ENCODE data around the gene EGFLAM.
"Not testable (repeated sequence)": the region's sequence is repeated elsewhere in the genome, so short reads cannot be mapped to it uniquely, and the experiment has no call there.

Gene EGFLAM

DNA sequence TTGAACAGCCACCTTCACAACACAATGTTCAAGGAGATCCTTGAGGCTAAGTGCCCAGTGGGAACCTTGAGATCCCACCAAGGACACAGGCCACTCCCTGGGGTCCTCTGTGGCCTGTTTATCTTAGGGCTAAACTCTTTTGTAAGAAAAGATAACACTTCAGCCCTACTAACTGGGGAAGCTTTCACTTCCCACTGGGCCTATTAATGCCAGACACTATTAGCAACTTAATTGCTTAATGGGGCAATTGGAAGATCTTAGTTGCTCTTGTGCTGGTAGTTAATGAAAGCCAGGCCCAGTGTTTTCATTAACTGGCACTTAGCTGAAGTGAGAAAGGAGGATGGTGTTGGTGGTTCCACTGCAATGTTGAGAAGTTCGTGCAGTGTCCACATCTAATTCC, 117.1 kb downstream of the EGFLAM start:
- DNase-seq (ENCODE audit: low read depth in 2 of 2): no peak

- DNase-seq (ENCODE audit: low read depth in 2 of 2): no peak
Measured at GRCh38 chr5:38376404-38376803, 118.0 kb downstream of the EGFLAM start.

GRCh38 chr5:38378579-38378978, 120.2 kb downstream of the EGFLAM start:
- no peak for DNase-seq (ENCODE audit: low read depth in 2 of 2)

- DNase-seq (ENCODE audit: low read depth in 2 of 2): no peak
Measured at GRCh38 chr5:38379350-38379937, 121.1 kb downstream of the EGFLAM start.

GRCh38 chr5:38380537-38380936, 122.2 kb downstream of the EGFLAM start:
- no peak for DNase-seq (ENCODE audit: low read depth in 2 of 2)

- no peak for DNase-seq (ENCODE audit: low read depth in 2 of 2)
Measured at GRCh38 chr5:38381361-38381760, 123.0 kb downstream of the EGFLAM start.

- peak in 1 of 2 donors; percentile 2 for DNase-seq (ENCODE audit: low read depth in 2 of 2)
Measured at GRCh38 chr5:38382898-38383297, 124.5 kb downstream of the EGFLAM start.

- no peak for DNase-seq (ENCODE audit: low read depth in 2 of 2)
Measured at GRCh38 chr5:38383701-38384100, 125.3 kb downstream of the EGFLAM start.

DNA sequence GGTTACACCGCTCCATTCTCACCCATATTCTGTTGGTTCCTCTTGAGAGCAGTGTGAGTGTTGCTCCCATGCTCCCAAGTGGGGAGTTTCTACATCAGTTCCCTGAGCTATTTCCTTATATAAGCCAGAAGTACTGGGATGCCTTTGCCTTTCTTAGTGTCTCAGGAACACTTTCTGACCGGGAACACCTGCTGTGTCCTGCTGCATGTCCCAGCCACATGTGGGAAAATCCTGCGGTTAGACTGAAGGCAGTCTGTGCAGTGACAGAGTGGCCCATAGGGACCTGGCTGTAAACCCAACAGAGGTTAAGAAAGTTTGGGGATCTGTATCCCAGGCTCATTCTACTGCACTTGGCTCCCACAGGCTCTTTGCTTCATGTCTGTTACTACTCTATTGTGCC, 126.0 kb downstream of the EGFLAM start:
- DNase-seq (ENCODE audit: low read depth in 2 of 2): no peak

GRCh38 chr5:38387161-38387560, 128.8 kb downstream of the EGFLAM start:
- DNase-seq (ENCODE audit: low read depth in 2 of 2): no peak

DNA sequence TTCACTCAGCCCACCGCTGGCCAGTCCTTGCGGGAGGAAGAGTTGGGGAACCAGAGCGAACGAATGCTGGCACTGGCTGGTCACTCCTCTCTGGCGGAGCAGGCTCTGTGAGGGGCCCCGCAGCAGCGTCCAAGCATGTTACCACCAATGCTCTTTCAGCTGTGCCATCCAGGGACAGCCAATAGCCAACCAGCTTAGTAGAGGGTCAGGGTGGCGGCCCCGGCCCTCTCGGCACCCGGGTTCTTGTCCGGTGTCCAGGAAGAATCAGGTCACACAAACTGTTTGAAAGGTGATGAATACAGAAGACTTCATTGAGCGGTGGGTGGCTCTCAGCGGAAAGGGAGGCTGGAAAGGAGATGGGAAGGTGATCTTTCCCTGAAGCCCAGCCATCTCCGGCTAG, 135.3 kb downstream of the EGFLAM start:
- no peak for DNase-seq (ENCODE audit: low read depth in 2 of 2)

DNA sequence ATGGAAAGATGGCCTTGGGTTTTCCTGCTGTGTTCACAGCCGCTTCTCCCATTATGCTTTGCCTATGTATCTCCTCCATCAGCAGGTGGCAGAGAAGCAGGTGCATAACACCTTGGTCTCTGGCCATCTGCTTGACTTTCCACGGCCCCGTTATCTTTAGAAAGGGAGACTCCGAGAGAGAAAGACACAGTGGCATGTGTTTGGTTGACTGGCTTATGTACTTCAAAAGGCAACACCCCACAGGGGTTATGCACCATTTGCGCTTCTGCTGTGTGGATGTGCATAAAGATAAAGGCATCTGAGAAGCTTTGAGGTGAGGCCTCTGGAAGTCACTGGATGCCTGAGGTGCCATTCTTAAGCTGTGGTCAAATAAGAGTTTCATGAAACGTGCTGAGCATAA, 138.4 kb downstream of the EGFLAM start:
- DNase-seq (ENCODE audit: low read depth in 2 of 2): no peak

DNA sequence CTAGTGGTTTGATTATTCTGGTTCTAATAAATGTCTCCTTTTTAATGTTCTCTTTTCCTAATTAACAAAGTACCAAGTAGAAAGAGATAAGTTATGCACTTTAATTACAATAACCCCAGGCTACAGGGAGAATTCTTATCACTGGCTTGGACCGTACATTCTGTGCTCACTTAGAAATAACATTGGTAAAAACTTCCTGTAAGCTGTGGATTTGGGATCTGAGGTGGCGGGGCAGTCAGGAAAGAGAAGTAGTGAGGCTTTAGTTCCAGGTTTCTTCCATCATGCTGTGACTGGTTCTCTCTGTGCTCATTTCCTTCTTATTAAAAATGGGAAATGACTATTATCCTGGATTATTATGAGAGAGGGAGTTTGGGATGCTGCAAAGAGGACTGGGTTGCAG, 142.0 kb downstream of the EGFLAM start:
- DNase-seq (ENCODE audit: low read depth in 2 of 2): no peak

DNA sequence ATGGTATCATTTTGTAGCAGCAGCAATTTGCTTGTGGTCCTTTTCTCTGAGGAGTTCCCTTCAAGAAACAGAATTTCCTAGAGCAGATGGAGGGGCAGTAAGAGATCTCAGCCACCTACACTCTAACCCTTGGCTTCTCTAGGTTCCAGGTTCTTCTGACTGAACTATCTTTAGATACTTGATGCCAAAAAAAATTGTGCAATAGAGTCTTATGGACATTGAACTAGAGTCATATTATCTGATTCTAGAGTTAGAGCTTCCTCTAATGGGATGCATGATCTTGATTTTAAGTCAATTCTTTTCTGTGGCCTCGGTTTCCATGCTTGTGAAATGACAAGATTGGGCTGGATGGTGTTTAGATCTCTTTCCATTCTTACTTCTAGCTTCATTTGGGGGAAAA, 142.8 kb downstream of the EGFLAM start:
- no peak for DNase-seq (ENCODE audit: low read depth in 2 of 2)

DNA sequence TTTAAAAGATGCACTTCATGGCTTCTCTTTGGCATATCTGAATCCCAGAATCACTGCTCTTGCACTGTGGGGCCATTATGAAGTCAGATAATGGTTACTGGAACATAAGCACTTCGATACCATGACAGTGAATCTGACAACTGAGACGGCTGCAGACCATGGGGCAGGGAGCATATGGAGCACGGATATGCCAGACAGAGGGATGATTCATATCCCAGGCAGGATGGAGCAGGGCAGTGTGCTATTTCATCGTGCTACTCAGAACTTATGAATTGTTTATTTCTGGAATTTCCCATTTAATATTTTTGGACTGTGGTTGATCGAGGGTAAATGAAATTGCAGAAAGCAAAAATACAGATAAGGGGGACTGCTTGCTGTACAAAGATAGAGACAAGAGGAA, 145.0 kb downstream of the EGFLAM start:
- DNase-seq (ENCODE audit: low read depth in 2 of 2): no peak

- no peak for DNase-seq (ENCODE audit: low read depth in 2 of 2)
Measured at GRCh38 chr5:38403877-38404635, 145.7 kb downstream of the EGFLAM start.

GRCh38 chr5:38404667-38405276, 146.4 kb downstream of the EGFLAM start:
- DNase-seq (ENCODE audit: low read depth in 2 of 2): no peak

GRCh38 chr5:38408446-38409198, 150.3 kb downstream of the EGFLAM start:
- DNase-seq (ENCODE audit: low read depth in 2 of 2): no peak

- DNase-seq (ENCODE audit: low read depth in 2 of 2): no peak
Measured at GRCh38 chr5:38410304-38410990, 152.1 kb downstream of the EGFLAM start.

- no peak for DNase-seq (ENCODE audit: low read depth in 2 of 2)
Measured at GRCh38 chr5:38413696-38414095, 155.3 kb downstream of the EGFLAM start.

- no peak for DNase-seq (ENCODE audit: low read depth in 2 of 2)
Measured at GRCh38 chr5:38414348-38414747, 156.0 kb downstream of the EGFLAM start.

DNA sequence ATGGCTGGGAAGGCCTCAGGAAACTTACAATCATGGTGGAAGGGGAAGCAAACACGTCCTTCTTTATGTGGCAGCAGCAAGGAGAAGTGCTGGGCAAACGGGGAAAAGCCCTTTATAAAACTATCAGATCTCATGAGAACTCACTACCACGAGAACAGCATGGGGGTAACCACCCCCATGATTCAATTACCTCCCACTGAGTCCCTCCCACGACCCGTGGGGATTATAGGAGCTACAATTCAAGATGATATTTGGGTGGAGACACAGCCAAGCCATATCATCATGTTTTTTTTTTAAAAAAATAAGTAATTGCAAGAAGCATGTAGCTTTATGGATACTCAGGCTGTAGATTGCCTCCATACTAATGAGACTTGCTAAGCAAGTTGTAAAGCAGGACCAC, 157.4 kb downstream of the EGFLAM start:
- not testable (repeated sequence) for DNase-seq (ENCODE audit: low read depth in 2 of 2)
